GM21447 (cell line): Measurements from ENCODE around the gene ERCC1.

Source experiments
- ATAC-seq: cut with Tn5 transposase; IDR thresholded peaks from one replicate; pipeline ENCODE4 v1.9.1; 2021; ENCODE audit not compliant: unreplicated experiment

The ERCC1 gene

GRCh38 chr19:45370410-45371204 lies 53.1 kb downstream of the ERCC1 start, which contains the start of gene ERCC2:
ERCC2 (minus strand) TSS chr19:45370573; CDS start chr19:45370540, 33 bp downstream.
- ATAC-seq: peak; percentile 95

GRCh38 chr19:45368737-45369340 lies 54.9 kb downstream of the ERCC1 start:
- ATAC-seq: no peak

- no peak for ATAC-seq
Observed at GRCh38 chr19:45368127-45368526, 55.6 kb downstream of the ERCC1 start.

- no peak for ATAC-seq
Observed at GRCh38 chr19:45364696-45365095, 59.0 kb downstream of the ERCC1 start.

GRCh38 chr19:45363861-45364459 lies 59.8 kb downstream of the ERCC1 start:
- ATAC-seq: no peak

GRCh38 chr19:45362291-45362690 lies 61.4 kb downstream of the ERCC1 start:
- no peak for ATAC-seq

GRCh38 chr19:45361608-45362007 lies 62.1 kb downstream of the ERCC1 start:
- no peak for ATAC-seq

GRCh38 chr19:45358213-45358792 lies 65.4 kb downstream of the ERCC1 start:
- no peak for ATAC-seq

- no peak for ATAC-seq
Observed at GRCh38 chr19:45357445-45357783, 66.3 kb downstream of the ERCC1 start.
